H7 (cell line): ENCODE measurements around the gene OR10H2. TPM values are rescaled to one million over a fixed set of nuclear protein-coding genes. Genes with fewer than 3 reads are reported as not detected.
"Not testable (repeated sequence)": the region's sequence is repeated elsewhere in the genome, so short reads cannot be mapped to it uniquely, and the experiment has no call there.

Source experiments
- DNase-seq: peaks from one replicate; pipeline ENCODE4 v3.0.0; 2012
- H3K27me3 ChIP-seq: 2 replicates; pipeline ENCODE4 v1.6.0; 2011; ENCODE audit warnings: mild to moderate bottlenecking, low read length; ENCODE audit not compliant: control insufficient read depth, insufficient read depth
- H3K36me3 ChIP-seq: replicated peaks from 2 replicates; pipeline ENCODE4 v1.5.1; 2011; ENCODE audit warnings: low read length; ENCODE audit not compliant: control insufficient read depth, insufficient read depth
- H3K4me3 ChIP-seq: 2 replicates; pipeline ENCODE4 v1.5.1; 2011; ENCODE audit warnings: low read depth, mild to moderate bottlenecking, control low read depth, low read length, moderate library complexity; ENCODE audit not compliant: insufficient read depth
- total RNA-seq: library from RNA; depleted of rRNA; stranded (reverse); fragments of >200 nt; shearing (Covaris generic); gene quantifications from 2 replicates; pipeline ENCODE4 v1.2.3, GENCODE V29; 2014

OR10H2 gene
- total RNA-seq, 1 experiment from 2014 or later: not detected

DNA sequence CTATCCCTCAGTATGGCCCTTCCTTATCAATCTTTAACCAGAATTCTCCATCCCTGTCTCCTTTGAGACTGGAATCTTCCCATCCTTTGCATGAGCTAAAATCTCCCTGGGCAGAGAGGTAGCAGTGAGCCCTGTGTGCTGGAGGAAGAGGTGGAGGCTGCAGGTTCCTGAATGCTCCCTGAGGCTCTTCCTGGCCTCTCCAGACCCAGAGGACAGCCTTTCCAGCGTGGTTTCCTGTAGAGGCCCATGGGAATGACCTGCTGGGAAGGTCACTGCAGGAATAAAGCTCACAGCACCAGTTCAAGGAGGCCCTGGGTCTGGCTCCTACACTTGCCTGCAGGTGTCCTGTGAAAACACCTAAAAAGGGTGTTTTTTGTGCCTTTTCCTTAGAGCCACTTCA lies 4.6 kb downstream of the OR10H2 start:
- no peaks in the 10 kb centered on the region for H3K36me3 ChIP-seq
- no peak for DNase-seq
- H3K4me3 ChIP-seq: no peak overlapping the region
- no peaks in the 10 kb centered on the region for H3K27me3 ChIP-seq

DNA sequence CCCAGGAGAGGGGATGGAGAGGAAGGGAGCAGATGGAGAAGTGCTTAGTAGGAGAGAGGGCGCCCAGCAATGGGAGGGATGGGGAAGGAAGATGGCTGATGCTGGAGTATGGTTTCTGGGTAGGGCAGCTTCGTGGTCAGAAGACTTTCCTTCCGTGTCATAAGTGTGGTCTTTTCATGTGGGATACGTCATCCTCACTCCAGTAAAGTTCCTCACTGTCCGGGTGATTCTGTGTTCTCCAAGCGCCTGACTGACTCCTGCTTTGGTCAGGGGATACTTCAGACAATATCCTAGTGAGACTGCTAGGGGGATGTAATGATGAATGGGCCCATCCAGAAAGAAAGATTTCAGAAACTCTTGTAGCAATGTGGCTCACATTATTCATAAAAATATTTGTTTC lies 6.1 kb downstream of the OR10H2 start:
- DNase-seq: no peak
- no peaks in the 10 kb centered on the region for H3K27me3 ChIP-seq
- no peak overlapping the region for H3K4me3 ChIP-seq
- H3K36me3 ChIP-seq: no peaks in the 10 kb centered on the region

DNA sequence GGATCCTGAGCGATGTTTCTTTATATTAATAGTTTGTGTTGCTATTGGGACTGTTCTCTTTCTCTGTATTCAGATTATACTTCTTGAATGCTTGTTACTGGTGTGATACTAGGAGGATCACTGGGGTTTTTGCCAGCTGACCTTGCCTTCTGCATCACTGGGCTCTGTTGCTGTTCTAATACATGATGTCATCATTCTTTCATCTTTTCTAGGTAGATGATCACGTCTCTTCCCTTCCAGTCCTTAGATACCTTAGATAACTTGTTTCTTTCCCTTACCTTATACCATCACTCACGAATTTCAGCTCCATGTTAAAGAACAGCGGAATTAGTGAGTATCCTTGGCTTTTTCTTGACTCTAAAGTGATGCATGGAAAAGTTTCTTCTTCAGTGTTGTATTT lies 9.9 kb downstream of the OR10H2 start, which contains the start of gene OR10H3:
TSS of gene OR10H3 (plus strand) at position 264 of the 400 bp plus-strand sequence. CDS start 3,408 bp downstream, outside the sequence.
- H3K4me3 ChIP-seq: no peak within 1 kb of the TSS
- no peaks in the 10 kb centered on the region for H3K27me3 ChIP-seq
- DNase-seq: no peak
- H3K36me3 ChIP-seq: no peaks in the 10 kb centered on the region

GRCh38 chr19:15740785-15741184 lies 13.0 kb downstream of the OR10H2 start:
- DNase-seq: no peak
- Histone ChIP-seq H3K36me3 (no peaks in the 10 kb centered on the region), H3K27me3 (no peaks in the 10 kb centered on the region), H3K4me3 (no peak overlapping the region)

DNA sequence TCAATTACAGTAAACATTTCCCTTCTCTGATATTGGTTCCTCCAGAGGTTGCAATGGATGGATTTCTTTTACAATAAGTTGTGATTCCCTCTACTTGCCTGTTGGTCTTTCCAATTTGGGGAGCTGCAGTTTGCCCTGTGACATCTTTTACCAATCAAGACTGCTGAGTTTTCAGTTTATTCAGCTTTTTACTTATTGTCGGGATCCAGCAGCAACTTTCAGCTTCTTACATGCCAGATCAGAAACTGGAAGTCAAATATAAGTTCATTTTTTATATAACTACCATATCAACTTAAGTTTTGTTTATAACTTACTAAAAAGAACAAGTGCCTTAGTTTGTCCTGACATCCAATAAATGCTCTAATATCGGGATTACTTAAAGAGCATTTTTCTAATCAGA lies 20.4 kb downstream of the OR10H2 start:
- Histone ChIP-seq H3K36me3 (no peaks in the 10 kb centered on the region), H3K27me3 (no peaks in the 10 kb centered on the region), H3K4me3 (no peak overlapping the region)
- DNase-seq: no peak

DNA sequence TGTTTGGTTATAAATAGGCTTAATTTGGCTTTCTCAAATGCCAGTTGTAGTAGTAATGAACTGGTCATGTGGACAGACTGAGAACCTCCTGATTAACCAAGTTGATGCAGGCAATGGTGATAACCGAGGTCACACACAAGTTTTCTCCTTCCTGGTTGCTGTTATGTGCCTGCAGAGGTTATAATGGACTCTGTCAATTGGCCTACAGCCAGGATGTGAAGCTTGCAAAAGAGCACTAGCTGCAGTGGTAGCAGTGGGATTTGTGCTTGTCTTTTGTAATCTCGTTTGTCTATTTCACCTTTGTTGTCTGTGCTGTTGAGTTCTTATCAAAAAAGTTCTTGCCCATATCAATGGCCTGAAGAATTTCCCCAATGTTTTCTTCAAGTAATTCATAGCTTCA lies 30.6 kb downstream of the OR10H2 start:
- Histone ChIP-seq H3K27me3 (no peaks in the 10 kb centered on the region), H3K4me3 (no peak overlapping the region), H3K36me3 (no peaks in the 10 kb centered on the region)
- DNase-seq: no peak

GRCh38 chr19:15759962-15760565 lies 32.2 kb downstream of the OR10H2 start:
- Histone ChIP-seq H3K4me3 (no peak overlapping the region), H3K36me3 (no peaks in the 10 kb centered on the region), H3K27me3 (no peaks in the 10 kb centered on the region)
- DNase-seq: no peak

GRCh38 chr19:15769586-15769985 lies 41.8 kb downstream of the OR10H2 start:
- H3K4me3 ChIP-seq: no peak overlapping the region
- DNase-seq: no peak
- no peaks in the 10 kb centered on the region for H3K27me3 ChIP-seq
- H3K36me3 ChIP-seq: no peaks in the 10 kb centered on the region

GRCh38 chr19:15774159-15774558 lies 46.3 kb downstream of the OR10H2 start:
- not testable (repeated sequence) for DNase-seq, H3K36me3 ChIP-seq, H3K27me3 ChIP-seq, H3K4me3 ChIP-seq

- H3K27me3 ChIP-seq: no peaks in the 10 kb centered on the region
- H3K4me3 ChIP-seq: no peak overlapping the region
- no peak for DNase-seq
These were observed 47.4 kb downstream of the OR10H2 start for GRCh38 chr19:15775249-15775648.

DNA sequence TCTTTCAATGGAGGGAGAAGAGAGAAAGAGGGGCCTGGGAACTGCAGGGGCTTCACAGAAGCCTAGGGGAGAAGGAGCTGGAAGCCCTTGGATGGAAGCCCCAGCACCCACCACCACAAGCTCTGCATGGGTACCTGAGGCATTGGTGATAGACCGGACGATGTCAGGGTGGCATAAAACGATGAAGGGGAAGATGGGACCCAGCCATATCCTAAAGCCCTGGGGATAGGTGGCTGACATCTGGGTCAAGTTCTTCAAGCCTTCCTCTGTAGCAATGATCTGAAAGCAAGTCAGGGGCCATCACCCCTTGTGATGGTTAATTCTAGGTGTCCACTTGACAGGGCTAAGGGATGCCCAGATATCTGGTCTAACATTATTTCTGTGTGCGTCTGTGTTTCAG lies 48.4 kb downstream of the OR10H2 start:
- no peak overlapping the region for H3K4me3 ChIP-seq
- no peaks in the 10 kb centered on the region for H3K27me3 ChIP-seq
- H3K36me3 ChIP-seq: no peaks in the 10 kb centered on the region
- DNase-seq: no peak

More at GRCh38 chr19:15775249-15775648, 47.4 kb downstream of the OR10H2 start:
- no peaks in the 10 kb centered on the region for H3K36me3 ChIP-seq

DNA sequence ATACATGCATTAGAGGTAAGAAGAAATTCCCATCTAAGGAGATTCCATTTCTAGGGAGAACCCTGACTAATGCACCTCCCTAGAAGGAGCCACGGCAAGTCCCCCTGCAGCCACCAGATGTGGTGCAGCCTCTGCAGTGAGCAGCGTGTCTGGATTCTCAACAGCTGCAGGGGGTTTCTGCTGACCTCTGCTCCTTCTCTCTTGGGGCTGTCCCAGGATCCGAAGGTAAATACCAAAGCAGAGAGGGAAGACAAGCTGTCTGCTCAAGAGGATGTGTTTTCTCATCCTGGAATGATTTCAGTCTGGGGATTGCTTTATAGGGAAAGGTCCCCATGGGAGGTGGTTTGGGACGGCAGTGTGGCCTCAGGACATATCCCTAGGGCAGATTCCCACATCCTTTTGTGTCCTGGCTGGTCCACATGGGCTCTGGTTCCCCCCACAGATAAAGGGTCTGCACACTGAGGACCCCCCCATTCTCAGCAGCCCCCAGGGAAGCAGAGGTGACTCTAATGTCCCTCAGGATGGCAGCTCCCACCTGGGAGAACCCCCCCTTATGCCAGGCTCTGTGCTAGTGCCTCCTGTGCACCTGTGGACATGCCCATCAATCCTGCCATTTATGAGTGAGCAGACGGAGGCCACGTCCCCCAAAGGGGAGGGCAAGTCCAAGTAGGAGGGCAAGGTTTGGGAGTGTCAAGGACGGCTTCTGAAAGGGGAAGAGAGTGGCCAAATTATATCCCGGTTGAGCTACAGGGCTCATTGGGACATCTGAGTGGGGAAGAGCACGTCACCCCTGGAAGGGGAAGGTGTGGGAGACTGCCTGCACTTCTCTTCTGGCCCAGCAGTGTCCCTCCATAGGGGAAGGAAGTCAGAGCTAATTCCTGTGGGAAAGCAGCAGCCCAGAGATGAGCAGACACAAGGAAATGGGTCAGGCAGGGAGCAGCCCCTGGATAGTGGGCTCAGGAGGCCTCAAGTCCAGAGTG lies 49.5 kb downstream of the OR10H2 start:
- Histone ChIP-seq H3K36me3 (no peaks in the 10 kb centered on the region), H3K27me3 (no peaks in the 10 kb centered on the region), H3K4me3 (no peak overlapping the region)
- no peak for DNase-seq
